PC-9 (cell line): ENCODE measurements around the gene AKR1B15.

Experiments used
- CTCF ChIP-seq: fragments of 200-600 bp; sonication (generic); conservative IDR thresholded peaks from 2 replicates; pipeline ENCODE4 v1.6.1; 2017; ENCODE audit warnings: mixed run types, antibody characterized with exemption, mild to moderate bottlenecking, moderate library complexity
- EZH2 ChIP-seq: fragments of 200-600 bp; sonication (generic); IDR thresholded peaks from 2 replicates; pipeline ENCODE4 v1.8.0; 2017; ENCODE audit warnings: antibody characterized with exemption, low read depth

DNA sequence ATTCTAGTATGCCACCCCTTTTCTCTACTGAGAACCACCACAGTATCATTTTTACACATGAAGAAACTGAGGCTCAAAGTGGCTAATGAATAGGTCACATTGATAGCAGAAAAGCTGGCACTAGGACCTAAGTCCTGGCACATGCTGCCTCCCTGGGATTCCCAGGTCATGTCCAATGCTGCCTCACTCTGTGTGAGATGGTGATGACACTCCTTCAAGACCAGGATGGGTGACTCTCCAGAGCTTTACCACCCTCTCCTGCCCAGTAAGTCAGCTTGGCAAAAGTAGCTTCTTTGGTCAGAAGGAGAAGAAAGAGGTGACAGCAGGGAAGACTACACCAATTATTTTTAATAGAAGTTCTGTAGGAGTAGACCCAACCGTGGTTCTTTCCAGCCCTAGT, 34.8 kb upstream of the AKR1B15 start:
- TF ChIP-seq CTCF (no peak), EZH2 (no peak)
